HG03064 (cell line): ENCODE measurements around the gene ADGRL4.
"Not testable (repeated sequence)": the region's sequence is repeated elsewhere in the genome, so short reads cannot be mapped to it uniquely, and the experiment has no call there.

Source experiments
- ATAC-seq: cut with Tn5 transposase; IDR thresholded peaks from one replicate; pipeline ENCODE4 v1.9.1; 2021; ENCODE audit warnings: low read depth; ENCODE audit not compliant: unreplicated experiment

ADGRL4 gene

GRCh38 chr1:78919150-78919549 lies 87.4 kb downstream of the ADGRL4 start:
- ATAC-seq, result no peak

GRCh38 chr1:78918157-78918556 lies 88.4 kb downstream of the ADGRL4 start:
- ATAC-seq, result no peak

- ATAC-seq, result no peak
Observed at GRCh38 chr1:78916986-78917385, 89.5 kb downstream of the ADGRL4 start.

- no peak for ATAC-seq
Observed at GRCh38 chr1:78913950-78914349, 92.6 kb downstream of the ADGRL4 start.

GRCh38 chr1:78911956-78912880 lies 94.3 kb downstream of the ADGRL4 start:
- no peak for ATAC-seq

GRCh38 chr1:78902641-78903040 lies 103.9 kb downstream of the ADGRL4 start:
- ATAC-seq, result no peak

GRCh38 chr1:78894811-78895210 lies 111.7 kb downstream of the ADGRL4 start:
- ATAC-seq, result no peak

GRCh38 chr1:78892260-78892840 lies 114.2 kb downstream of the ADGRL4 start:
- no peak for ATAC-seq

- ATAC-seq, result no peak
Observed at GRCh38 chr1:78887458-78887857, 119.1 kb downstream of the ADGRL4 start.

- no peak for ATAC-seq
Observed at GRCh38 chr1:78884685-78885452, 121.7 kb downstream of the ADGRL4 start.

- no peak for ATAC-seq
Observed at GRCh38 chr1:78880223-78880622, 126.3 kb downstream of the ADGRL4 start.

GRCh38 chr1:78875986-78876385 lies 130.5 kb downstream of the ADGRL4 start:
- ATAC-seq, result not testable (repeated sequence)

- not testable (repeated sequence) for ATAC-seq
Observed at GRCh38 chr1:78872801-78873200, 133.7 kb downstream of the ADGRL4 start.

- ATAC-seq, result no peak
Observed at GRCh38 chr1:78871249-78871648, 135.3 kb downstream of the ADGRL4 start.

- ATAC-seq, result no peak
Observed at GRCh38 chr1:78869136-78869535, 137.4 kb downstream of the ADGRL4 start.

GRCh38 chr1:78864175-78864574 lies 142.4 kb downstream of the ADGRL4 start:
- ATAC-seq, result no peak

GRCh38 chr1:78856096-78856495 lies 150.4 kb downstream of the ADGRL4 start:
- no peak for ATAC-seq

GRCh38 chr1:78855258-78855657 lies 151.3 kb downstream of the ADGRL4 start:
- ATAC-seq, result peak; percentile 97

- ATAC-seq, result no peak
Observed at GRCh38 chr1:78854556-78854955, 152.0 kb downstream of the ADGRL4 start.

GRCh38 chr1:78843546-78843945 lies 163.0 kb downstream of the ADGRL4 start:
- no peak for ATAC-seq

GRCh38 chr1:78843111-78843510 lies 163.4 kb downstream of the ADGRL4 start:
- ATAC-seq, result no peak
